Colonic mucosa (tissue), 4 donors: ENCODE data around the gene ARHGAP23. TPM values are rescaled to one million over a fixed set of nuclear protein-coding genes. Genes with fewer than 3 reads are reported as not detected.

ENCODE experiments used
- DNase-seq: peaks from one replicate; pipeline ENCODE4 v3.0.0-alpha.2; 2020
- H3K27ac ChIP-seq: fragments of 200-600 bp; one replicate; pipeline ENCODE4 v1.8.0; 2021
- H3K27me3 ChIP-seq: fragments of 200-600 bp; one replicate; pipeline ENCODE4 v1.8.0; 2021
- H3K36me3 ChIP-seq: fragments of 200-600 bp; one replicate; pipeline ENCODE4 v1.8.0; 2021
- H3K4me1 ChIP-seq: fragments of 200-600 bp; one replicate; pipeline ENCODE4 v1.8.0; 2021; ENCODE audit warnings: mild to moderate bottlenecking
- H3K4me3 ChIP-seq: fragments of 200-600 bp; one replicate; pipeline ENCODE4 v1.8.0; 2021
- H3K9ac ChIP-seq, 2 donors: one replicate each; pipeline ENCODE4 v1.7.0; 2013; ENCODE audit warnings: control low read depth in 2 of 2, low read depth in 2 of 2, low read length in 2 of 2
- H3K9me3 ChIP-seq: fragments of 200-600 bp; one replicate; pipeline ENCODE4 v1.8.0; 2021
- CTCF ChIP-seq: fragments of 200-600 bp; IDR thresholded peaks from one replicate; pipeline ENCODE4 v1.8.0; 2022; ENCODE audit warnings: antibody characterized with exemption, mild to moderate bottlenecking
- intact Hi-C: fragments of 100-400 bp; cut with DNase I; formaldehyde crosslinking; loops from one replicate; pipeline ENCODE4 v1.14.1; 2022
- total RNA-seq, 2 donors: library from RNA; stranded (reverse); fragmentation: NEBNext Ultra II Directional in 1 of 2; extraction: Animal tissue kit (Norgen Biotek cat#: 25700) in 1 of 2; gene quantifications; one replicate each; pipeline ENCODE4 v1.2.1, GENCODE V29; 2021
- donor health status: healthy.
- donor health status: DM: no; HTN: no; CAD: no.
- donor health status: DM: no; HTN: no; CAD: no.

The ARHGAP23 gene
- total RNA-seq, 2 donors from 2014 or later, result 4.0 to 14.1 TPM

- intact Hi-C loops, result no loop called here
- no peaks in the 10 kb centered on the region for H3K36me3 ChIP-seq
- peaks cover 5% of the 10 kb centered on the region for H3K27me3 ChIP-seq
- no peaks in the 10 kb centered on the region for H3K9me3 ChIP-seq
- no peak overlapping the region for H3K9ac ChIP-seq
- H3K4me3 ChIP-seq, result no peak overlapping the region
- no peak for TF ChIP-seq CTCF
- no peak overlapping the region for H3K27ac ChIP-seq
- no peak for DNase-seq
- H3K4me1 ChIP-seq, result no peaks in the 10 kb centered on the region
Observed at GRCh38 chr17:38536661-38537060, 108.4 kb downstream of the ARHGAP23 start.

- Histone ChIP-seq H3K4me3 (no peak overlapping the region), H3K9ac (no peak overlapping the region), H3K27ac (no peak overlapping the region), H3K36me3 (no peaks in the 10 kb centered on the region), H3K9me3 (no peaks in the 10 kb centered on the region), H3K4me1 (no peaks in the 10 kb centered on the region), H3K27me3 (no peaks in the 10 kb centered on the region)
- intact Hi-C loops, result no loop called here
- DNase-seq, result peak; percentile 35
- TF ChIP-seq CTCF, result no peak
Observed at GRCh38 chr17:38538906-38539305, 110.6 kb downstream of the ARHGAP23 start.

GRCh38 chr17:38539386-38539785, 111.1 kb downstream of the ARHGAP23 start:
- Histone ChIP-seq H3K4me1 (no peaks in the 10 kb centered on the region), H3K27me3 (no peaks in the 10 kb centered on the region), H3K4me3 (no peak overlapping the region), H3K9ac (no peak overlapping the region), H3K36me3 (no peaks in the 10 kb centered on the region), H3K9me3 (no peaks in the 10 kb centered on the region), H3K27ac (no peak overlapping the region)
- no peak for DNase-seq
- intact Hi-C loops, result no loop called here
- TF ChIP-seq CTCF, result no peak

- Histone ChIP-seq H3K9ac (no peak overlapping the region), H3K4me1 (no peaks in the 10 kb centered on the region), H3K27me3 (no peaks in the 10 kb centered on the region), H3K36me3 (no peaks in the 10 kb centered on the region), H3K27ac (no peak overlapping the region), H3K4me3 (no peak overlapping the region), H3K9me3 (no peaks in the 10 kb centered on the region)
- no peak for DNase-seq
- TF ChIP-seq CTCF, result no peak
- intact Hi-C loops, result no loop called here
Observed at GRCh38 chr17:38540514-38541045, 112.3 kb downstream of the ARHGAP23 start.

GRCh38 chr17:38541281-38541680, 113.0 kb downstream of the ARHGAP23 start:
- Histone ChIP-seq H3K9me3 (no peaks in the 10 kb centered on the region), H3K27ac (no peak overlapping the region), H3K36me3 (no peaks in the 10 kb centered on the region), H3K4me1 (no peaks in the 10 kb centered on the region), H3K9ac (no peak overlapping the region), H3K27me3 (no peaks in the 10 kb centered on the region), H3K4me3 (no peak overlapping the region)
- intact Hi-C loops, result no loop called here
- no peak for DNase-seq
- TF ChIP-seq CTCF, result no peak
